ENCODE results near the gene IL26.
"Not testable (repeated sequence)": the region's sequence is repeated elsewhere in the genome, so short reads cannot be mapped to it uniquely, and the experiment has no call there.

IL26 gene

GRCh38 chr12:68222326-68222725 lies 3.3 kb downstream of the IL26 start:
- H3K27me3 ChIP-seq (ENCODE audit: insufficient read depth, poor library complexity, severe bottlenecking), result peaks cover 2% of the 10 kb centered on the region
- TF ChIP-seq, protein P1, sequence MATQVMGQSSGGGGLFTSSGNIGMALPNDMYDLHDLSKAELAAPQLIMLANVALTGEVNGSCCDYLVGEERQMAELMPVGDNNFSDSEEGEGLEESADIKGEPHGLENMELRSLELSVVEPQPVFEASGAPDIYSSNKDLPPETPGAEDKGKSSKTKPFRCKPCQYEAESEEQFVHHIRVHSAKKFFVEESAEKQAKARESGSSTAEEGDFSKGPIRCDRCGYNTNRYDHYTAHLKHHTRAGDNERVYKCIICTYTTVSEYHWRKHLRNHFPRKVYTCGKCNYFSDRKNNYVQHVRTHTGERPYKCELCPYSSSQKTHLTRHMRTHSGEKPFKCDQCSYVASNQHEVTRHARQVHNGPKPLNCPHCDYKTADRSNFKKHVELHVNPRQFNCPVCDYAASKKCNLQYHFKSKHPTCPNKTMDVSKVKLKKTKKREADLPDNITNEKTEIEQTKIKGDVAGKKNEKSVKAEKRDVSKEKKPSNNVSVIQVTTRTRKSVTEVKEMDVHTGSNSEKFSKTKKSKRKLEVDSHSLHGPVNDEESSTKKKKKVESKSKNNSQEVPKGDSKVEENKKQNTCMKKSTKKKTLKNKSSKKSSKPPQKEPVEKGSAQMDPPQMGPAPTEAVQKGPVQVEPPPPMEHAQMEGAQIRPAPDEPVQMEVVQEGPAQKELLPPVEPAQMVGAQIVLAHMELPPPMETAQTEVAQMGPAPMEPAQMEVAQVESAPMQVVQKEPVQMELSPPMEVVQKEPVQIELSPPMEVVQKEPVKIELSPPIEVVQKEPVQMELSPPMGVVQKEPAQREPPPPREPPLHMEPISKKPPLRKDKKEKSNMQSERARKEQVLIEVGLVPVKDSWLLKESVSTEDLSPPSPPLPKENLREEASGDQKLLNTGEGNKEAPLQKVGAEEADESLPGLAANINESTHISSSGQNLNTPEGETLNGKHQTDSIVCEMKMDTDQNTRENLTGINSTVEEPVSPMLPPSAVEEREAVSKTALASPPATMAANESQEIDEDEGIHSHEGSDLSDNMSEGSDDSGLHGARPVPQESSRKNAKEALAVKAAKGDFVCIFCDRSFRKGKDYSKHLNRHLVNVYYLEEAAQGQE (IDR thresholded peaks at IDR 0.05; ENCODE audit: insufficient replicate concordance, low read depth), result no peak
- TF ChIP-seq SPI1 (IDR thresholded peaks at IDR 0.05; ENCODE audit: borderline replicate concordance, low read depth), result no peak
- no peak for TF ChIP-seq POLR2AphosphoS5 (IDR thresholded peaks at IDR 0.05; ENCODE audit: low read depth)
- no peak for TF ChIP-seq GABPA (IDR thresholded peaks at IDR 0.05; ENCODE audit: low read depth)
- TF ChIP-seq, protein P2, sequence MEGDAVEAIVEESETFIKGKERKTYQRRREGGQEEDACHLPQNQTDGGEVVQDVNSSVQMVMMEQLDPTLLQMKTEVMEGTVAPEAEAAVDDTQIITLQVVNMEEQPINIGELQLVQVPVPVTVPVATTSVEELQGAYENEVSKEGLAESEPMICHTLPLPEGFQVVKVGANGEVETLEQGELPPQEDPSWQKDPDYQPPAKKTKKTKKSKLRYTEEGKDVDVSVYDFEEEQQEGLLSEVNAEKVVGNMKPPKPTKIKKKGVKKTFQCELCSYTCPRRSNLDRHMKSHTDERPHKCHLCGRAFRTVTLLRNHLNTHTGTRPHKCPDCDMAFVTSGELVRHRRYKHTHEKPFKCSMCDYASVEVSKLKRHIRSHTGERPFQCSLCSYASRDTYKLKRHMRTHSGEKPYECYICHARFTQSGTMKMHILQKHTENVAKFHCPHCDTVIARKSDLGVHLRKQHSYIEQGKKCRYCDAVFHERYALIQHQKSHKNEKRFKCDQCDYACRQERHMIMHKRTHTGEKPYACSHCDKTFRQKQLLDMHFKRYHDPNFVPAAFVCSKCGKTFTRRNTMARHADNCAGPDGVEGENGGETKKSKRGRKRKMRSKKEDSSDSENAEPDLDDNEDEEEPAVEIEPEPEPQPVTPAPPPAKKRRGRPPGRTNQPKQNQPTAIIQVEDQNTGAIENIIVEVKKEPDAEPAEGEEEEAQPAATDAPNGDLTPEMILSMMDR (IDR thresholded peaks at IDR 0.05; ENCODE audit: insufficient read depth, low read length), result no peak
- H3K4me3 ChIP-seq (replicated peaks; ENCODE audit: insufficient read depth, low read length), result no peak overlapping the region
- DNase-seq (ENCODE audit: low read depth in 1 of 2, low spot score in 1 of 2), result no peak
- no peak overlapping the region for H3K27ac ChIP-seq (replicated peaks)

DNA sequence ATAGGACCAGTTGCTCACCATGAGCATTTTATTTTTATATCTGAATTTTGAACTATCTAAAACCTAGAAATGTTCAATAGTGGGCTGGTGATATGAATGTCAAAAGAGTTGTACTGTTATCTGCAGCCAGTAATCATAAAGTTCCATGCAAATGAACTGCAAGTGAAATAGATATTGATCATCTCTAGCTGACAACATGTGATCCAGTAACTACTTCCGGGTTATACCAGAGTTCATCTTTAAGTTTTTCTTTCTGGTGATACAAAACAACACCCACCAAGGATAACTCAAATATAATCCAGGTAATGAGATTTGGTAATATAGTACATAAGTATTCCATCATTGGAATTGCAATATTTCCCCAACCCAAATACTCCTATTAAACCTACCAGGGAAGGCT lies 4.1 kb downstream of the IL26 start:
- DNase-seq (ENCODE audit: low read depth in 1 of 2, low spot score in 1 of 2), result no peak
- no peak overlapping the region for H3K27ac ChIP-seq (replicated peaks)
- no peak overlapping the region for H3K4me3 ChIP-seq (replicated peaks; ENCODE audit: insufficient read depth, low read length)
- TF ChIP-seq, protein P2 (IDR thresholded peaks at IDR 0.05; ENCODE audit: insufficient read depth, low read length), result no peak
- TF ChIP-seq, protein P1 (IDR thresholded peaks at IDR 0.05; ENCODE audit: insufficient replicate concordance, low read depth), result no peak
- no peak for TF ChIP-seq POLR2AphosphoS5 (IDR thresholded peaks at IDR 0.05; ENCODE audit: low read depth)
- no peak for TF ChIP-seq SPI1 (IDR thresholded peaks at IDR 0.05; ENCODE audit: borderline replicate concordance, low read depth)
- TF ChIP-seq GABPA (IDR thresholded peaks at IDR 0.05; ENCODE audit: low read depth), result no peak
- peaks cover 2% of the 10 kb centered on the region for H3K27me3 ChIP-seq (ENCODE audit: insufficient read depth, poor library complexity, severe bottlenecking)

GRCh38 chr12:68210875-68211274 lies 14.7 kb downstream of the IL26 start:
- H3K27me3 ChIP-seq (ENCODE audit: insufficient read depth, poor library complexity, severe bottlenecking), result no peaks in the 10 kb centered on the region
- no peak overlapping the region for H3K27ac ChIP-seq (replicated peaks)
- H3K4me3 ChIP-seq (replicated peaks; ENCODE audit: insufficient read depth, low read length), result no peak overlapping the region
- no peak for DNase-seq (ENCODE audit: low read depth in 1 of 2, low spot score in 1 of 2)
- no peak for TF ChIP-seq GABPA (IDR thresholded peaks at IDR 0.05; ENCODE audit: low read depth)
- TF ChIP-seq, protein P2 (IDR thresholded peaks at IDR 0.05; ENCODE audit: insufficient read depth, low read length), result no peak
- TF ChIP-seq, protein P1 (IDR thresholded peaks at IDR 0.05; ENCODE audit: insufficient replicate concordance, low read depth), result no peak
- TF ChIP-seq POLR2AphosphoS5 (IDR thresholded peaks at IDR 0.05; ENCODE audit: low read depth), result no peak
- TF ChIP-seq SPI1 (IDR thresholded peaks at IDR 0.05; ENCODE audit: borderline replicate concordance, low read depth), result no peak

DNA sequence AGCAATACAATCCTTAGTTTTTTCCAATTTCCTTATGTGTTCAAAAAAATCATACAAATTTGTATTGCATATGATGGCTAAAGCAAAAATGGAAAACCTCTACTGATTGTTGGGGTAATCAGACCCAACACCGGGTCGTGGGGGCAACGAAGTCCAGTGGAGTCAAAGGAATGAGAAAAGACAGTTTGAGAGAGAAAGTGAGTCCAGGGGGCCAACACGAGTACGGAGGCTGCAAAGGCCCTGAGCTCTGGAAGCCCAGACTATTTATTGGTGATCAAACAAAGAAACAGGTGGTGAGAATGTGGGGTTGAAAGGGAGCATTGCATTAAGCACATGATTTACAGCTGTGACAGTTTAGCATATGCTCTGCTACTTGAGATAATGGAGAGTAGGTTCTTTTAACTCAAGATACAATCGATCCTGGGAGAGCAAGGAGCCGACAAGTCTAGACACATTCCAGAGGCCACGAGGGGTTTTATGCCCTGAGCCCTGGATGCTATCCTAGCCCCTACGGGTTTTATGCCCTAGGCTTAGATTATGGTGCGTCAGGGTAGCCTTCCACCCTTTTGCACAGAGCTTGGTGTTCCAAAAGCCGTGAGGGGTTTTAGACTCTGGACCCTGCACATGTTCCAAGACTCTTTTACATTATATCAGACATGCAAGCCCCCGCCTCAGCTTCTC lies 16.4 kb downstream of the IL26 start:
- not testable (repeated sequence) for H3K4me3 ChIP-seq (replicated peaks; ENCODE audit: insufficient read depth, low read length); DNase-seq (ENCODE audit: low read depth in 1 of 2, low spot score in 1 of 2); H3K27ac ChIP-seq (replicated peaks); H3K27me3 ChIP-seq (ENCODE audit: insufficient read depth, poor library complexity, severe bottlenecking)

Data from HL-60 (cell line).